HUDEP-2 (cell line): ENCODE results near the gene ABCB11.
"Not testable (repeated sequence)": the region's sequence is repeated elsewhere in the genome, so short reads cannot be mapped to it uniquely, and the experiment has no call there.

Experiments
- DNase-seq, 76 experiments: peaks; one replicate each; lab custom pipeline; 2025; ENCODE audit not compliant: unreplicated experiment in 76 of 76; lab: John Stamatoyannopoulos, UW

ABCB11 gene

GRCh38 chr2:168903888-168904287 lies 127.2 kb downstream of the ABCB11 start:
- no peak for DNase-seq

- no peak for DNase-seq
These were observed 130.1 kb downstream of the ABCB11 start, which contains the start of gene G6PC2 for GRCh38 chr2:168901003-168901402. TSS of gene G6PC2 (plus strand) at chr2:168901291. CDS start at chr2:168901332, 41 bp downstream.

DNA sequence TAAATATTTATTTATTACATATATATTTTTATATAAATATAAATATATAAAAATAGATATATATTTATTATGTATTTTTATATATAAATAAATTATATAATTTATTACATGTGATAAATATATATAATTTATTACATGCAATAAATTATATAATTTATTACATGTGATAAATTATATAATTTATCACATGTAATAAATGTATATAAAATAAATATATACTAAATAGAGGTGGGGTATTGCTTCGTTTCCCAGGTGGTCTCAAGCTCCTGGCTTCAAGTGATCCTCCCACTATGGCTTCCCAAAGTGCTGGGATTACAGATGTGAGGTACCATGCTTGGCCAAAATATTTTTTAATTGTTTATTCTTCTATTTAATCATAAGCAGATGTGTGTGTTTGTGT lies 133.7 kb downstream of the ABCB11 start:
- DNase-seq = no peak

- no peak for DNase-seq
These were observed 134.3 kb downstream of the ABCB11 start for GRCh38 chr2:168896783-168897182.

DNA sequence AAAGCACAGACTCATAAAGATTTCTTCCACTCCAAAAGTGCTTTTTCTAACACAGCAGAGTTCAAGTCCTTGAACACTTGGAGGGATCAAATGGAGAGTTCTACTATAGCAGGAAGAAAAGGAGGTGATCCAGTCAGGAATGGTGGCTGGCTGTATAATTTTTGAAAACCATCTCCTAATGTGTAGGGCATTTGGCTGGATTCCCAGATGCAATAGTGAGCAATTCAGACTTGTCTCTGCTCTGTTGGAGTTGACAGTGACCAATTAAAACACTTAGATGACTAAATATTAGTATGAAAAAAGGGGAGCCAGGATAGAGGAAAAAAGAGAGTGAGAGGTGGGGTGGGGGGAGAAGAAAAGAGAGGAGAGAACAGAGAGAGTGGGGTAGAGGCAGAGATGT lies 135.4 kb downstream of the ABCB11 start:
- DNase-seq = no peak

GRCh38 chr2:168894720-168895119 lies 136.4 kb downstream of the ABCB11 start:
- no peak for DNase-seq

DNA sequence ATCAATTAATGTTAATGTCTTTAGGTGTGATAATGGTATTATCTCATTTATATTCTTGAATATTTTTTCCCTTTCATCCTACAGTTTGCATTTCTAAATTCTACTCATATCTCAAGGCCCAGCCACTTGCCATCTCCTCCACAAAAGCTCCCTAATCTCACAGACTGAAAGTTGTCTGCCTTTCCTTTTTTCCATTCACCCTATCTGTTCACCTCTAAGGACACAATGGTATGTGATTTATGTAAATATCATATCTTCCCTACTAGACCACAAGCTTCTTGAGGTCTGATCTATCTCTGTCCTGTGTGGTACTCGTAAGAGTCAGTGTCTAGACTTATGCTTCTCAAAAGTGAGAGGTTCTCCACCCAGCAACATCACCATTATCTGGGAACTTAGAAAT lies 137.0 kb downstream of the ABCB11 start:
- DNase-seq = no peak

GRCh38 chr2:168892327-168892726 lies 138.8 kb downstream of the ABCB11 start:
- no peak for DNase-seq

GRCh38 chr2:168890006-168890782 lies 140.9 kb downstream of the ABCB11 start, which contains the start of gene SPC25:
TSS of gene SPC25 (minus strand) at chr2:168890430. CDS start at chr2:168889519, 911 bp downstream.
- DNase-seq = peak in 75 of 76 experiments; percentile 22 to 96 (median 87)

DNA sequence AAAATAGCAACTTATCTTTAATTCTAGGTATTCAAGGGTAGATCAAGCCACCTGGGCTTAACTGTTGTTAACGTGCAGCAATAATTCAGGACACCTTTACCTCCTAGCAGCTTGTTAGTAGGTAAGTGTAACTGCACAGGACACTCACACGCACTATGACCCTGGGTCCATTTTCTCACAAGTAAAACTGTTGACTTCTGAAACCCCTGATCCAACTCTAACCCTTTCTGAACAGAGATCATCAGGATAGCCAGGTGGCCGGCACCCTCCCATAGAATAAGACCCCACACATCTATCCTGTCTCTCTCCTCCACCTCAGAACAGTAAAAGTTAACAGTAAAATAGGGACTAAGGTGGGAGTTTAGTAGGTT lies 141.5 kb downstream of the ABCB11 start:
- peak in 3 of 76 experiments; percentile 13 to 31 (median 21) for DNase-seq

- DNase-seq = peak in 6 of 76 experiments; percentile 3 to 10 (median 7)
These were observed 146.1 kb downstream of the ABCB11 start for GRCh38 chr2:168884975-168885374.

DNA sequence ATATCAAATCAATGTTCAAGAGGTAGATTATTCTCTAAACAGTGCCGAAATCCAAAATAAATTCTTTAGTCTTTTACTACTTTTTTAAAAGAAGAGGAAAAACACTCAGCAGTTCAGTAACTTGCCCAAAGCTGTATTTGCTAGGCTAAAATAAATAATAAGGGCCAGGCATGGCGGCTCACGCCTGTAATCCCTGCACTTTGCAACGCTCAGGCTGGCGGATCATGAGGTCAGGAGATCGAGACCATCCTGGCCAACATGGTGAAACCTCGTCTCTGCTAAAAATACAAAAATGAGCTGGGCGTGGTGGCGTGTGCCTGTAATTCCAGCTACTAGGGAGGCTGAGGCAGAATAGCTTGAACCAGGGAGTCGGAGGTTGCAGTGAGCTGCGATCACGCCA lies 149.0 kb downstream of the ABCB11 start:
- DNase-seq = not testable (repeated sequence)

DNA sequence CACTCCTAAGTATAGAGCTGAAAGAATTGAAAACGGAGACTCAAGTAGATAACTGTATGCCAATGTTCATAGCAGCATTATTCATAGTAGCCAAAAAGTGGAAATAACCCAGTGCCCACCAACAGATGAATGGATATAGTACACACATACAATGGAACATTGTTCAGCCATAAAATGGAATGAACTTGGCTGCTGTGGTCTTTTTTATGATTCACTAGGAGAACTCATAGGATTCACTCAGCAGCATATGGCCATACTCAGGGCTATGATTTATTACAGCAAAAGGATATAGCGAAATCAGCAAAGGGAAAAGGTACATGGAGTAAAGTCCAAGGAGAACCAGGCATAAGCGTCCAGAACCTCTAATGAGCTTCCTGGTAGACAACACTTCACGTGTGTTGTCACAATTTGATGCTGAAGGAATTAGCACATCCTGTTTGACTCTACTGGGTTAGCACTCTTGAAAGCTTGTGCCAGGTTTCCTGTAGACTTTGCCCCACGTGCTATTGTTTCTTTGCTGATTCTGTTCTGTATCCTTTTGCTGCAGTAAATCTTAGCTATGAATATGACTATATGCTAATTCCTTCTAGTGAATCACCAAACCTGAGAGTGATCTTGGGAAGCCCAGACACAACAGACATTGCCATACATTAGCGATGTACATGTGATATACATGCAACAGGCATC lies 156.6 kb downstream of the ABCB11 start:
- DNase-seq = no peak

DNA sequence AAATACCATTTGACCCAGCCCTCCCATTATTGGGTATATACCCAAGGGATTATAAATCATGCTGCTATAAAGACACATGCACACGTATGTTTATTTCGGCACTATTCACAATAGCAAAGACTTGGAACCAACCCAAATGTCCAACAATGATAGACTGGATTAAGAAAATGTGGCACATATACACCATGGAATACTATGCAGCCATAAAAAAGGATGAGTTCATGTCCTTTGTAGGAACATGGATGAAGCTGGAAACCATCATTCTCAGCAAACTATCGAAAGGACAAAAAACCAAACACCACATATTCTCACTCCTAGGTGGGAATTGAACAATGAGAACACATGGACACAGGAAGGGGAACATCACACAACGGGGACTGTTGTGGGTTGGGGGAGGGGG lies 160.3 kb downstream of the ABCB11 start:
- DNase-seq = not testable (repeated sequence)
